ENCODE measurements around the gene CES3.

GRCh38 chr16:66926171-66926947 is 34.7 kb upstream of the CES3 start:
- TF ChIP-seq CTCF (IDR thresholded peaks at IDR 0.05; ENCODE audit: low read length) (no peak), EZH2 (IDR thresholded peaks at IDR 0.05; ENCODE audit: borderline replicate concordance, low read length) (no peak)
